ENCODE data around the gene CERKL.

CERKL gene

GRCh38 chr2:181626671-181627070, 30.2 kb downstream of the CERKL start:
- no peak for DNase-seq (ENCODE audit: low read depth in 2 of 2)

- DNase-seq (ENCODE audit: low read depth in 2 of 2): no peak
Observed at GRCh38 chr2:181623159-181623558, 33.7 kb downstream of the CERKL start.

- DNase-seq (ENCODE audit: low read depth in 2 of 2): no peak
Observed at GRCh38 chr2:181621779-181622490, 35.0 kb downstream of the CERKL start.

- DNase-seq (ENCODE audit: low read depth in 2 of 2): no peak
Observed at GRCh38 chr2:181619516-181619915, 37.4 kb downstream of the CERKL start.

DNA sequence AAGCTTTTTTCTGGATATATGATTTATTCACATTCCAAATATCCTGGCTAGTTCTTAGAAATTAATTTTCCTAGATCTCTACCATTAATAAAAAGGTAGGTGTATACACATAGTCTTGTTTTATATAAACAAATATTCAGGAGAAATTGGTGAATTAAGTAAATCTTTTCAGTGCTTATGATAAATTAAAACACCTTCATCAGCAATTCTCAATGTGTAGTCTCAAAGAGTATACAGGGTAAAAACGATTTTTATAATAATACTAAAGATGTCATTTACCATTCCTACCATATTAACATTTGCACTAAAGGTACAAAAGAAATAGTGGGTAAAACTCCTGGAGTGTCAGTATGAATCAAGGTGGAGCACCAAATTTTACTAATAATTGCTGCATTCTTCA, 40.2 kb downstream of the CERKL start:
- DNase-seq (ENCODE audit: low read depth in 2 of 2): no peak

- no peak for DNase-seq (ENCODE audit: low read depth in 2 of 2)
Observed at GRCh38 chr2:181614874-181615638, 41.8 kb downstream of the CERKL start.

DNA sequence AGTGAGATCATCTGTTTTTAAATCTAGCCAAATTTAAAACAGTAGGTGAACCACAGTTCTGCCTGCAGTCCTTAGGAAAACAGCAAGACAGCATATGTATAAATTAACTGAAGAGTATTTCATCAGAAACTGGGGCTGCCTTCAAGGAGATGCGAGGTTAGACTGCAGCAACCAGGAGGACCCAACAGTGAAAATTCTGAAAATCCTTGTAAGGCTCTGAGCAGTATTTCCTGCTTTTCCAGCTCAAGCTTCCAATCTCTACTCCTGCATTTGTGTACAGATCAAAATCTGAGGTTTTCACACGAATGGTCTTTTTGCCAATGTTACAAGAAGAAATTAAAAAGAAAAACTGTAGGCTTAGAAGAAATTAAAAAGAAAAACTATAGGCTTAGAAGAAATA, 43.7 kb downstream of the CERKL start:
- no peak for DNase-seq (ENCODE audit: low read depth in 2 of 2)

DNA sequence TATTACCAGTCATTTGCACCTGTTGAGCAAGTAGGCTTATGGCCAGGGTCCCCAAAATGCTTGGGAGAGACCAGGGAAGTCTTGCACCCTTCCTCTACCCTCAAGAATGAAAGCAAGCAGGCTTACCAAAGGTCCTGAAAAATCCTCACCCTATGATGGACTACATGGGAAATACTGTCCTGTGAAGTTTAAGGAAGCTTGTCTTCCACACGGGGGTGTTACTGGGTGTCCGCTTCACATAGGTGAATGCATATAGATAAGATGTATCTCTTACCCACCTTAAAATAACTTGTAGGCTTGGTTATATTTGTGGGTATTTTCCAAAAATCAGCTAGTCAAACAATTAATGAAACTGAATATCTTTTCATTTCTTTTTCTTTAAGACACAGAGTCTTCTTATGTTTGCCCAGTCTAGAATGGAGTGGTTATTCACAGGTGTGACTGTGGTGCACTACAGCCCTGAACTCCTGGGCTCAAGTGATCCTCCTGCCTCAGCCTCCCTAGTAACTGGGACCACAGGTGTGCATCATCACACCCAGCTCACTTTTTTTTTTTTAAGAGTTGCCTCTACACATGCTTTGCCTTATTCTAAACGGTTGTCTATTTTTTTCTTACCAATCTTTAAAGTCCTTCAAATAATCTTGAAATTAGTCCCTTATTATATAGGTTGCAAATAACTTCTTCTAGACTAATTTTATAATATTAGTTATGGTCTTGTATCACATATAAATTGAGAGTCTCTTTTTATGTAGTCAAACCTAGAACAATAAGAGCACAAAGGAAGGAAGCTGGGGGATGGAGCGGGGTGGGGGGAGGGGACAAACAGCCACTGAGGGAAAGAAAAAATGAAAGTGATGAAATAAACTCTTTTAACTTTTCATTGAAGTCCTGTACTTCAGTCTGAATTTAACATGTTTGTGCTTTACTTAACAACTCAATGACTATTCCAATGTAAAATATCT, 49.0 kb downstream of the CERKL start:
- DNase-seq (ENCODE audit: low read depth in 2 of 2): no peak

GRCh38 chr2:181605889-181606837, 50.7 kb downstream of the CERKL start:
- no peak for DNase-seq (ENCODE audit: low read depth in 2 of 2)

GRCh38 chr2:181602017-181602416, 54.9 kb downstream of the CERKL start:
- DNase-seq (ENCODE audit: low read depth in 2 of 2): no peak

- no peak for DNase-seq (ENCODE audit: low read depth in 2 of 2)
Observed at GRCh38 chr2:181596556-181596955, 60.3 kb downstream of the CERKL start.

- DNase-seq (ENCODE audit: low read depth in 2 of 2): no peak
Observed at GRCh38 chr2:181594322-181594721, 62.6 kb downstream of the CERKL start.

DNA sequence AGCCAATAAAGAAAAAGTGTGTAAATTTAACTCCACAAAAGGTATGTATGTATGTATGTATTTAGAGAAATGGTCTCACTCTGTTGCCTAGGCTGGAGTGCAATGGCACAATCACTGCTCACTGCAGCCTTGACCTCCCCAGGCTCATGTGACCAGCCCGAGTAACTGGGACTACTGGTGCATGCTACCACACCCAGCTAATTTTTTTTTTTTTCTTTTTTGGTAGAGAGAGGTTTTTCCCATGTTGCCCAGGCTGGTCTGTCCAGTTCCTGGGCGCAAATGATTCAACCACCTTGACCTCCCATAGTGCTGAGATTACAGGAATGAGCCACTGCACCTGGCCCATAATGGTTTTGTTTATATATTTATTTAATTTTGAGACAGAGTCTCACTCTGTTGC, 67.1 kb downstream of the CERKL start:
- DNase-seq (ENCODE audit: low read depth in 2 of 2): no peak

- DNase-seq (ENCODE audit: low read depth in 2 of 2): no peak
Observed at GRCh38 chr2:181588546-181588945, 68.4 kb downstream of the CERKL start.

- DNase-seq (ENCODE audit: low read depth in 2 of 2): no peak
Observed at GRCh38 chr2:181586569-181587081, 70.3 kb downstream of the CERKL start.

DNA sequence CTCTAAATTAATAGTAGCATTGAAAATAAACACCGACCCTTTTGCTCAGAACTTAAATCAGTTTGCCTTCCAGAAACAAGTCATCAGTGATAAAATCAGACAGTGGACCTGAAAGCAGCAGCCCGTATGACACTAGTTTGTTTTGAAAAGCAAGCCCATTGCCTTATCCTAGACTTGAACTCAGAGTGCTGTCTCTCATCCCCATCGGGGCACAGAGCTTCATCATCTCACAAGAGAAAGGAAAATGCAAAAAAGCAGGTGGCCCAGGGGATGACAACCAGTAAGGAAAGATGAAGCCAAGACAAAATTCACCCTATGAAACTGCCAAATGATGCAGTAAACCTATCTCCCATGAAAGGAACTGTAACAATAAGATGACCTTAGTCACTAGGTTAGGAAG, 71.2 kb downstream of the CERKL start:
- DNase-seq (ENCODE audit: low read depth in 2 of 2): no peak

DNA sequence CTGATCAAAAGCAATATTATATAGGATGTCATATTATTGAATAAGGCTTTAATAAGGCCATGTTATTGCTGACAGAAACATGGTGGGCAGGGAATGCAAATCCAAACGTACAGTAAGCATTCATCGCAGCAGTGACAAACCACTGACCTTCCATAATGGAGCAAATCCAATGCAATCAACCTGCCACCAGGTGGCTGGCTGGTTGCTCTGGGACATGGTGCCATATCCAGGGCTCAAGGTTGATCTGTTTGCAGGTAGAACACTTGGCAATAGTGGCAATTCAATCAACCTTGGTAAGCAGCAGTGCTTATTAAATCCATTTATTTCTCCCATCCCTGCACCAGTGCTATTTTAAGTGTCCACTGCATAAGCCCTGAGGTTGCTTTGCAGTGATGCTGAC, 75.4 kb downstream of the CERKL start:
- no peak for DNase-seq (ENCODE audit: low read depth in 2 of 2)

GRCh38 chr2:181578829-181579228, 78.1 kb downstream of the CERKL start:
- no peak for DNase-seq (ENCODE audit: low read depth in 2 of 2)

GRCh38 chr2:181576431-181576830, 80.5 kb downstream of the CERKL start:
- DNase-seq (ENCODE audit: low read depth in 2 of 2): no peak

- DNase-seq (ENCODE audit: low read depth in 2 of 2): no peak
Observed at GRCh38 chr2:181575650-181576025, 81.3 kb downstream of the CERKL start.
